Testis (tissue), 2 donors: ENCODE results near the gene SELENOI.
A peak's percentile ranks its signal among the peaks of the same experiment; 100 is the strongest.

ENCODE experiments used
- POLR2A ChIP-seq: fragments of 450-650 bp; IDR thresholded peaks from one replicate; pipeline ENCODE4 v1.6.1; 2017; ENCODE audit warnings: antibody characterized with exemption, mild to moderate bottlenecking, moderate library complexity
- TF ChIP-seq, protein P1 (sequence below), 3 experiments: fragments of 450-650 bp in 2 of 3; fragments of 200-600 bp in 1 of 3; sonication (generic) in 1 of 3; IDR thresholded peaks; one replicate each; pipeline ENCODE4 v1.5.1; 2016 to 2019; ENCODE audit warnings: antibody characterized with exemption in 3 of 3, mild to moderate bottlenecking in 2 of 3, moderate library complexity in 1 of 3

DNA sequence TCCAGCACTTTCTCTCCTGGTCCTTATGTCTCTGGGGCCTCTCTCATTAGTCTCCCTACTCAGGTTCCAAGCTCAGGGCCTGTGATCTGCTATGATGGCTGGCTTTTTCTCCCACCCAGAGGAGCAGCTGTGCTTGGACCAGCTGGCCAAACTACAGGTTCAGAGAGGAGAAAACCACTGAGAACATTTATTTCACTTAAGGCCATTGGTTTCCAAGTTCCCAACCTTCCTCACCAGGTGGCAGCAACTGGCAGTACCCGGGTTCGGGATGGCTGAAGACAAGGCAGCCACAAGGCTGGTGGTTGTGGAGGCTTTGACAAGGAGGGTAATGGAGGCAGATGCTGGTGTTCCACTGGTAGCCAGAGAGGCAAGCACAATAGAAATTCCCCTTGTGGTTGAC, 29.9 kb upstream of the SELENOI start:
- TF ChIP-seq, protein P1, sequence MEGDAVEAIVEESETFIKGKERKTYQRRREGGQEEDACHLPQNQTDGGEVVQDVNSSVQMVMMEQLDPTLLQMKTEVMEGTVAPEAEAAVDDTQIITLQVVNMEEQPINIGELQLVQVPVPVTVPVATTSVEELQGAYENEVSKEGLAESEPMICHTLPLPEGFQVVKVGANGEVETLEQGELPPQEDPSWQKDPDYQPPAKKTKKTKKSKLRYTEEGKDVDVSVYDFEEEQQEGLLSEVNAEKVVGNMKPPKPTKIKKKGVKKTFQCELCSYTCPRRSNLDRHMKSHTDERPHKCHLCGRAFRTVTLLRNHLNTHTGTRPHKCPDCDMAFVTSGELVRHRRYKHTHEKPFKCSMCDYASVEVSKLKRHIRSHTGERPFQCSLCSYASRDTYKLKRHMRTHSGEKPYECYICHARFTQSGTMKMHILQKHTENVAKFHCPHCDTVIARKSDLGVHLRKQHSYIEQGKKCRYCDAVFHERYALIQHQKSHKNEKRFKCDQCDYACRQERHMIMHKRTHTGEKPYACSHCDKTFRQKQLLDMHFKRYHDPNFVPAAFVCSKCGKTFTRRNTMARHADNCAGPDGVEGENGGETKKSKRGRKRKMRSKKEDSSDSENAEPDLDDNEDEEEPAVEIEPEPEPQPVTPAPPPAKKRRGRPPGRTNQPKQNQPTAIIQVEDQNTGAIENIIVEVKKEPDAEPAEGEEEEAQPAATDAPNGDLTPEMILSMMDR (IDR thresholded peaks at IDR 0.05) = peak in 2 of 3 experiments; percentile 13
- TF ChIP-seq POLR2A = no peak
